Loucy (cell line): ENCODE measurements around the gene TMPRSS13.

Experiments
- H2AFZ ChIP-seq: fragments of 200-600 bp; sonication (generic); 2 replicates; pipeline ENCODE4 v1.6.0; 2016; ENCODE audit warnings: antibody characterized with exemption, mild to moderate bottlenecking, low read length, moderate library complexity
- H3F3A ChIP-seq: fragments of 200-600 bp; 2 replicates; pipeline ENCODE4 v1.6.0; 2016; ENCODE audit warnings: antibody characterized with exemption, low read depth, mild to moderate bottlenecking
- H3K27me3 ChIP-seq: fragments of 200-600 bp; sonication (generic); 2 replicates; pipeline ENCODE4 v1.6.1; 2014; ENCODE audit warnings: low read length, mild to moderate bottlenecking; ENCODE audit not compliant: insufficient read depth, poor library complexity, severe bottlenecking
- H3K36me3 ChIP-seq: fragments of 200-600 bp; sonication (generic); 2 replicates; pipeline ENCODE4 v1.6.1; 2016; ENCODE audit warnings: low read length; ENCODE audit not compliant: insufficient read depth
- H3K4me1 ChIP-seq: fragments of 200-600 bp; sonication (generic); 2 replicates; pipeline ENCODE4 v1.5.1; 2014; ENCODE audit warnings: low read length, mild to moderate bottlenecking; ENCODE audit not compliant: insufficient read depth, poor library complexity, severe bottlenecking
- H3K4me2 ChIP-seq: fragments of 200-600 bp; sonication (generic); 2 replicates; pipeline ENCODE4 v1.6.0; 2014; ENCODE audit warnings: antibody characterized with exemption, low read length, low read depth, mild to moderate bottlenecking; ENCODE audit not compliant: poor library complexity, severe bottlenecking
- H3K4me3 ChIP-seq: fragments of 200-600 bp; sonication (generic); 2 replicates; pipeline ENCODE4 v1.5.1; 2014; ENCODE audit warnings: low read length, mild to moderate bottlenecking, mixed read lengths; ENCODE audit not compliant: poor library complexity, severe bottlenecking
- H3K79me2 ChIP-seq: fragments of 200-600 bp; sonication (generic); 2 replicates; pipeline ENCODE4 v1.6.1; 2014; ENCODE audit warnings: low read length; ENCODE audit not compliant: insufficient read depth
- H3K9ac ChIP-seq: fragments of 200-600 bp; sonication (generic); 2 replicates; pipeline ENCODE4 v1.6.0; 2014; ENCODE audit warnings: mild to moderate bottlenecking, low read depth, low read length, moderate library complexity; ENCODE audit not compliant: poor library complexity, severe bottlenecking
- H3K9me2 ChIP-seq: fragments of 200-600 bp; sonication (generic); replicated peaks from 2 replicates; pipeline ENCODE4 v1.6.1; 2016; ENCODE audit warnings: low read depth, low read length, mixed read lengths
- H3K9me3 ChIP-seq: fragments of 200-600 bp; sonication (generic); 2 replicates; pipeline ENCODE4 v1.6.1; 2014; ENCODE audit warnings: mild to moderate bottlenecking, antibody characterized with exemption, low read length, low read depth; ENCODE audit not compliant: insufficient read depth
- H4K20me1 ChIP-seq: fragments of 200-600 bp; sonication (generic); 2 replicates; pipeline ENCODE4 v1.6.0; 2014; ENCODE audit warnings: antibody characterized with exemption, low read length, mild to moderate bottlenecking; ENCODE audit not compliant: insufficient read depth, poor library complexity, severe bottlenecking
- EZH2phosphoT487 ChIP-seq: fragments of 200-600 bp; IDR thresholded peaks from 2 replicates; pipeline ENCODE4 v1.6.1; 2018; ENCODE audit warnings: antibody characterized with exemption, mild to moderate bottlenecking, moderate library complexity, borderline replicate concordance
- TF ChIP-seq, protein P1 (sequence below): fragments of 200-600 bp; sonication (generic); conservative IDR thresholded peaks from 2 replicates; pipeline ENCODE4 v1.5.1; 2014; ENCODE audit warnings: mild to moderate bottlenecking, antibody characterized with exemption, low read length

Gene TMPRSS13

GRCh38 chr11:117855912-117856651 lies 73.1 kb downstream of the TMPRSS13 start:
- Histone ChIP-seq H3K36me3 (no peaks in the 10 kb centered on the region), H3K4me1 (peaks cover 2% of the 10 kb centered on the region), H3F3A (no peaks in the 10 kb centered on the region), H3K4me2 (no peak overlapping the region), H2AFZ (no peak overlapping the region), H3K27me3 (no peaks in the 10 kb centered on the region), H4K20me1 (no peaks in the 10 kb centered on the region), H3K4me3 (no peak overlapping the region), H3K9me2 (no peaks in the 10 kb centered on the region), H3K9me3 (no peaks in the 10 kb centered on the region), H3K9ac (no peak overlapping the region), H3K79me2 (no peaks in the 10 kb centered on the region)
- TF ChIP-seq EZH2phosphoT487: no peak
- TF ChIP-seq, protein P1, sequence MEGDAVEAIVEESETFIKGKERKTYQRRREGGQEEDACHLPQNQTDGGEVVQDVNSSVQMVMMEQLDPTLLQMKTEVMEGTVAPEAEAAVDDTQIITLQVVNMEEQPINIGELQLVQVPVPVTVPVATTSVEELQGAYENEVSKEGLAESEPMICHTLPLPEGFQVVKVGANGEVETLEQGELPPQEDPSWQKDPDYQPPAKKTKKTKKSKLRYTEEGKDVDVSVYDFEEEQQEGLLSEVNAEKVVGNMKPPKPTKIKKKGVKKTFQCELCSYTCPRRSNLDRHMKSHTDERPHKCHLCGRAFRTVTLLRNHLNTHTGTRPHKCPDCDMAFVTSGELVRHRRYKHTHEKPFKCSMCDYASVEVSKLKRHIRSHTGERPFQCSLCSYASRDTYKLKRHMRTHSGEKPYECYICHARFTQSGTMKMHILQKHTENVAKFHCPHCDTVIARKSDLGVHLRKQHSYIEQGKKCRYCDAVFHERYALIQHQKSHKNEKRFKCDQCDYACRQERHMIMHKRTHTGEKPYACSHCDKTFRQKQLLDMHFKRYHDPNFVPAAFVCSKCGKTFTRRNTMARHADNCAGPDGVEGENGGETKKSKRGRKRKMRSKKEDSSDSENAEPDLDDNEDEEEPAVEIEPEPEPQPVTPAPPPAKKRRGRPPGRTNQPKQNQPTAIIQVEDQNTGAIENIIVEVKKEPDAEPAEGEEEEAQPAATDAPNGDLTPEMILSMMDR: no peak

DNA sequence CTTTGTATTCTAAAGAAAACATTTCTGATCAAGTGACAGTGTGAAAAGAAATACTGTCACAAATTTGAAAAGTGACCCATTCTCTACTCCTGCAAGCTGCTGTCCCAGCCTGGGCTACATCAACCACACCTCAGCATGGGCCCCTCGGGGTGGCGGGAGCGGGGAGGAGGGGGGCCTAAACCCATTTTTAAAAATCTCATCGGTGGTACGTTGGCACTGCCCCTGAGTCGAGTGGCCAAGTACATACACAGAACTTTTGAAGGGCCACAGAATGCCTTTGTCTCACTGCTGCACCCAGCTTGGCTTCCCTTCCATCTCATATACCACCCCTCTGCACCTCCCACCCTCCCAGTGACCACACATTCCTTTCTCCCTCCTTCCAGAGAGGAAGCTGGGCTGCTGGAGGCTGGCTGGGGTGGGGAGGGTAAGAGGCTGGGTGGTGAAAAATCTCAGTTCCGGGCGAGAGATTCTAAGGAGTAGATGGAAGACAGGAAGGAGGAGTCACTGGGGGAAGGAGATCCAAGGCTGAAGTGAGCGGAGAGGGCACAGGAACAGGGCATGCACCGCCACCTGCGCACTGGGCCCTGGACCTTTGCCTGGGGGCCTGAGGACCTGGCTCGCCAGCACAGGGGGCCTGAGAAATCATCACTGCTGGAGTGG lies 73.9 kb downstream of the TMPRSS13 start:
- Histone ChIP-seq H3K4me3 (no peak overlapping the region), H3K4me2 (no peak overlapping the region), H3K9me3 (no peaks in the 10 kb centered on the region), H3K36me3 (no peaks in the 10 kb centered on the region), H3K27me3 (no peaks in the 10 kb centered on the region), H3K79me2 (no peaks in the 10 kb centered on the region), H3K4me1 (no peaks in the 10 kb centered on the region), H3F3A (no peaks in the 10 kb centered on the region), H3K9me2 (no peaks in the 10 kb centered on the region), H3K9ac (no peak overlapping the region), H4K20me1 (no peaks in the 10 kb centered on the region), H2AFZ (no peak overlapping the region)
- TF ChIP-seq, protein P1: no peak
- TF ChIP-seq EZH2phosphoT487: no peak

GRCh38 chr11:117852309-117852708 lies 76.9 kb downstream of the TMPRSS13 start:
- no peaks in the 10 kb centered on the region for H3K9me3 ChIP-seq
- H3K4me2 ChIP-seq: no peak overlapping the region
- H3K27me3 ChIP-seq: no peaks in the 10 kb centered on the region
- no peaks in the 10 kb centered on the region for H3F3A ChIP-seq
- no peak overlapping the region for H3K9ac ChIP-seq
- TF ChIP-seq, protein P1: no peak
- TF ChIP-seq EZH2phosphoT487: no peak
- no peaks in the 10 kb centered on the region for H3K9me2 ChIP-seq
- H4K20me1 ChIP-seq: no peaks in the 10 kb centered on the region
- H3K36me3 ChIP-seq: no peaks in the 10 kb centered on the region
- H2AFZ ChIP-seq: no peak overlapping the region
- H3K4me3 ChIP-seq: no peak overlapping the region
- no peaks in the 10 kb centered on the region for H3K79me2 ChIP-seq
- H3K4me1 ChIP-seq: peaks cover 4% of the 10 kb centered on the region
